K562 (cell line): Measurements from ENCODE around the gene ACP6. TPM values are rescaled to one million over a fixed set of nuclear protein-coding genes. Genes with fewer than 3 reads are reported as not detected.

ENCODE experiments used
- ATAC-seq: fragments of 200-7000 bp; cut with Tn5 transposase; 3 replicates; pipeline ENCODE4 v1.9.1; 2020; ENCODE audit warnings: moderate library complexity
- BruUV-seq: library from RNA; stranded (reverse); fragments of 400-500 nt; replicated peaks from 2 replicates; lab custom pipeline; 2021; lab: Mats Ljungman, UMichigan
- CTCF ChIA-PET: fragments of 300-600 bp; formaldehyde crosslinking; extraction: SDS; loops from one replicate; lab custom pipeline; 2021; ENCODE audit warnings: low intra/inter-chr PET ratio; lab: Yijun Ruan, JAX
- POLR2A ChIA-PET: fragments of 300-600, 350-650 bp; sonication (Branson Sonifier 250); formaldehyde crosslinking; extraction: SDS; loops from one replicate; lab custom pipeline; 2021; ENCODE audit warnings: antibody characterized with exemption, inconsistent platforms; lab: Yijun Ruan, JAX
- DNase-seq, 4 experiments: peaks; one replicate each; pipeline versions ENCODE4 v3.0.0 to v3.0.0-alpha.2; 2011 to 2018; ENCODE audit warnings: low spot score in 3 of 4, mixed read lengths in 3 of 4; ENCODE audit errors: extremely low read depth in 1 of 4
- FAIRE-seq: peaks from 2 replicates; lab custom pipeline; 2011; peaks lifted over from hg19 to GRCh38; lab: Jason Lieb, UNC
- H2AFZ ChIP-seq: 2 replicates; pipeline ENCODE4 v1.6.0; 2011; ENCODE audit warnings: low read depth, low read length, control low read depth, inconsistent platforms
- H3K27ac ChIP-seq: fragments of 200-600 bp; 3 replicates; pipeline ENCODE4 v1.8.0; 2011; ENCODE audit warnings: low read depth, mild to moderate bottlenecking, control low read depth, inconsistent platforms, low read length, moderate library complexity, mixed read lengths; ENCODE audit errors: extremely low read depth
- H3K27me3 ChIP-seq, 2 experiments: fragments of 300-600 bp in 1 of 2; 2 replicates in 1 of 2; 3 replicates in 1 of 2; pipeline versions ENCODE4 v1.6.0 to v1.8.0; 2011; ENCODE audit warnings: inconsistent platforms in 2 of 2, low read length in 2 of 2, mild to moderate bottlenecking in 1 of 2, mixed read lengths in 1 of 2, moderate library complexity in 1 of 2; ENCODE audit not compliant: control insufficient read depth in 2 of 2, insufficient read depth in 2 of 2
- H3K36me3 ChIP-seq: fragments of 300-600 bp; 3 replicates; pipeline ENCODE4 v1.8.0; 2011; ENCODE audit warnings: mild to moderate bottlenecking, low read length, inconsistent platforms; ENCODE audit not compliant: control insufficient read depth, insufficient read depth
- H3K4me1 ChIP-seq, 2 experiments: fragments of 200-600 bp in 1 of 2; replicated peaks in 1 of 2; 2 replicates in 1 of 2; 3 replicates in 1 of 2; pipeline versions ENCODE4 v1.5.1 to v1.8.0; 2011; ENCODE audit warnings: inconsistent platforms in 2 of 2, low read length in 2 of 2, mild to moderate bottlenecking in 1 of 2, mixed read lengths in 1 of 2, moderate library complexity in 1 of 2; ENCODE audit not compliant: control insufficient read depth in 2 of 2, insufficient read depth in 2 of 2
- H3K4me2 ChIP-seq: 2 replicates; pipeline ENCODE4 v1.6.1; 2011; ENCODE audit warnings: low read length, control low read depth, inconsistent platforms, mixed read lengths; ENCODE audit not compliant: insufficient read depth
- H3K4me3 ChIP-seq: fragments of 200-600 bp; sonication (generic), shearing (Covaris generic); 2 replicates; pipeline ENCODE4 v1.5.1; 2016; ENCODE audit warnings: control low read depth, inconsistent platforms
- H3K79me2 ChIP-seq: fragments of 200-600 bp; 3 replicates; pipeline ENCODE4 v1.8.0; 2011; ENCODE audit warnings: low read length, inconsistent platforms; ENCODE audit not compliant: control insufficient read depth, insufficient read depth
- H3K9ac ChIP-seq, 2 experiments: 2 replicates each; pipeline versions ENCODE4 v1.6.0 to v1.6.1; 2011; ENCODE audit warnings: low read depth in 2 of 2, low read length in 2 of 2, control low read depth in 1 of 2, inconsistent platforms in 1 of 2, mild to moderate bottlenecking in 1 of 2, mixed read lengths in 1 of 2; ENCODE audit not compliant: insufficient read depth in 1 of 2
- H3K9me1 ChIP-seq: one replicate; pipeline ENCODE4 v1.6.0; 2011; ENCODE audit warnings: inconsistent platforms, mild to moderate bottlenecking, low read length, moderate library complexity; ENCODE audit not compliant: control insufficient read depth, insufficient read depth
- H3K9me3 ChIP-seq: replicated peaks from 2 replicates; pipeline ENCODE4 v1.5.1; 2011; ENCODE audit warnings: low read depth, low read length, inconsistent platforms; ENCODE audit not compliant: control insufficient read depth, insufficient read depth
- H4K20me1 ChIP-seq: replicated peaks from 2 replicates; pipeline ENCODE4 v1.6.1; 2011; ENCODE audit warnings: low read length, inconsistent platforms, mixed read lengths; ENCODE audit not compliant: control insufficient read depth, insufficient read depth
- FOXP1 ChIP-seq: sonication (generic); formaldehyde crosslinking; IDR thresholded peaks from 2 replicates; pipeline ENCODE4 v1.8.0; 2022; ENCODE audit warnings: mild to moderate bottlenecking, missing genetic modification reagents
- ZBTB11 ChIP-seq, 3 experiments: fragments of 200-800 bp in 1 of 3; fragments of 250-450 bp in 1 of 3; fragments of 450-650 bp in 1 of 3; sonication (Bioruptor Pico) in 1 of 3; sonication (Bioruptor generic) in 1 of 3; formaldehyde crosslinking in 1 of 3; IDR thresholded peaks; 2 replicates each; pipeline versions ENCODE4 v1.6.1 to v1.8.0; 2016 to 2022; ENCODE audit warnings: mild to moderate bottlenecking in 2 of 3, missing genetic modification characterization in 2 of 3, missing compliant biosample characterization in 1 of 3, moderate library complexity in 1 of 3
- WGBS: fragments of 100-300 bp; shearing (Covaris generic); methylation state at CpG from one replicate; pipeline ENCODE4 v1.1.6; 2016; ENCODE audit warnings: low coverage, mixed read lengths; ENCODE audit not compliant: insufficient coverage; ENCODE audit errors: missing lambda C conversion rate; 5-methylcytosine and 5-hydroxymethylcytosine counted together
- in situ Hi-C: fragments of 300-500 bp; cut with MboI; formaldehyde crosslinking; loops from 4 replicates; pipeline ENCODE4 v1.15.0; 2018; ENCODE audit warnings: inconsistent platforms, mixed read lengths
- intact Hi-C: fragments of 100-400 bp; cut with micrococcal nuclease; formaldehyde crosslinking; loops from 2 replicates; pipeline ENCODE4 v1.14.2; 2022
- polyA plus RNA-seq, 8 experiments: library from polyadenylated mRNA; depleted of rRNA in 4 of 8; stranded (reverse) in 5 of 8; unstranded in 3 of 8; fragments of >200 nt; fragmentation: Nextera tagmentation in 2 of 8; fragmentation: Illumina TruSeq in 1 of 8; extraction: Ambion mirVana in 2 of 8; extraction: Trizol in 1 of 8; gene quantifications; 2 replicates each; pipeline versions ENCODE4 v1.2.1 to v1.2.3, GENCODE V29; 2011 to 2014; ENCODE audit warnings: inconsistent platforms in 1 of 8, missing spikeins in 1 of 8
- total RNA-seq, 7 experiments: library from RNA; depleted of rRNA in 6 of 7; stranded (reverse); fragments of >200 nt in 6 of 7; fragmentation: Illumina TruSeq in 2 of 7; extraction: Trizol in 2 of 7; gene quantifications; 2 replicates each; pipeline versions ENCODE4 v1.2.1 to v1.2.3, GENCODE V29; 2011 to 2021; ENCODE audit warnings: low replicate concordance in 1 of 7

The ACP6 gene
- total and polyA plus RNA-seq, 9 of the 15 experiments (the other 6 are each of a cell fraction or from before 2014, with no cell fraction given), result 0.05 to 1.4 (median 0.49) TPM

DNA sequence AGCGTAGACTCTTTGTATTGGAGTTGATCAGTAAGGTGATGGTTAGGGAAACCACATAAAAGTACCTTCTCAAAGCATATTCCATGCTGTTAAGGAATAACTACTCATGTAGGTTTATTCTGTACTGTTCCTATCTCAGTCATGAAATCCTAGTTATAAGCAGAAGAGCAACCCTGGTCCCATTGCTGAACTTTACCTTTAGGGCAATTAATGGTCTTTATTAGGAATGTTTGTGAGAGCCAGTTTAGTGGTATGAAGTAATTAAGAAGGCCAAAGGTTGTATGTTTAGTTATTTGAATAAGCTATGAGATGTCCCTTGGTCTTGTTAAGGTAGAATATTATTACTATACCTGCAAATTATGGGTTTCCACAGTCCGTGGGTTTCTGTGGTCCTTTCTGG, 44.0 kb downstream of the ACP6 start:
- no peak for ATAC-seq
- DNase-seq, result no peak
- no peaks in the 10 kb centered on the region for H3K9me1 ChIP-seq
- intact Hi-C loops (loop anchor here (5.0 kb wide), 1 partner anchor 354 kb away; no protein-coding TSS in a partner anchor), in situ Hi-C loops (no loop called here)
- H2AFZ ChIP-seq, result no peak overlapping the region
- CTCF ChIA-PET, result no interaction called here
- no peaks in the 10 kb centered on the region for H4K20me1 ChIP-seq
- no peak overlapping the region for H3K4me3 ChIP-seq
- POLR2A ChIA-PET, result interaction anchor here (1.2 kb wide), 1 partner anchor 264 kb away, joined by 3 read pairs; no protein-coding TSS in a partner anchor
- H3K79me2 ChIP-seq, result no peaks in the 10 kb centered on the region
- TF ChIP-seq ZBTB11 (CRISPR knock-in tag; IDR thresholded peaks at IDR 0.05) (no peak), FOXP1 (CRISPR knock-in tag) (no peak)
- WGBS, result 13% methylated on average over 2 of the region's 2 CpGs
- H3K36me3 ChIP-seq, result no peaks in the 10 kb centered on the region
- no peaks in the 10 kb centered on the region for H3K9me3 ChIP-seq
- H3K27ac ChIP-seq, result no peak overlapping the region
- no peak overlapping the region for H3K9ac ChIP-seq
- no peak overlapping the region for H3K4me2 ChIP-seq
- no peaks in the 10 kb centered on the region; a peak in 1 of 5 replicates for H3K4me1 ChIP-seq
- BruUV-seq, result no TSS peak
- H3K27me3 ChIP-seq, result peaks cover 0 to 9% of the 10 kb centered on the region in 2 experiments; a peak in 1 of 5 replicates
- FAIRE-seq, result no peak
